Uterus (tissue), 2 donors: ENCODE measurements around the gene DKC1.

Experiments
- CTCF ChIP-seq, 4 experiments: fragments of 200-600 bp in 2 of 4; fragments of 450-650 bp in 2 of 4; sonication (generic) in 2 of 4; IDR thresholded peaks; one replicate each; pipeline ENCODE4 v1.5.1; 2016 to 2019; ENCODE audit warnings: antibody characterized with exemption in 4 of 4, mild to moderate bottlenecking in 2 of 4, moderate library complexity in 1 of 4
- POLR2A ChIP-seq, 2 donors: fragments of 450-650 bp; IDR thresholded peaks; one replicate each; pipeline ENCODE4 v1.6.1; 2016; ENCODE audit warnings: antibody characterized with exemption in 2 of 2, mild to moderate bottlenecking in 1 of 2, moderate library complexity in 1 of 2

GRCh38 chrX:154732421-154733065, 30.1 kb upstream of the DKC1 start:
- TF ChIP-seq CTCF (IDR thresholded peaks at IDR 0.05), result no peak
- no peak for TF ChIP-seq POLR2A (IDR thresholded peaks at IDR 0.05)
